Right cardiac atrium (tissue), 5 donors: ENCODE results near the gene GXYLT1. TPM values are rescaled to one million over a fixed set of nuclear protein-coding genes. Genes with fewer than 3 reads are reported as not detected.
A peak's percentile ranks its signal among the peaks of the same experiment; 100 is the strongest.
"Not testable (repeated sequence)": the region's sequence is repeated elsewhere in the genome, so short reads cannot be mapped to it uniquely, and the experiment has no call there.

ENCODE experiments used
- ATAC-seq, 2 donors: fragments of 200-7000 bp; cut with Tn5 transposase; one replicate each; pipeline versions ENCODE4 v1.8.0 to v1.9.1; 2020; ENCODE audit warnings: moderate library complexity in 2 of 2, mild to moderate bottlenecking in 1 of 2
- DNase-seq, 3 donors: peaks; one replicate each; pipeline ENCODE4 v3.0.0-alpha.2; 2020
- H3K27ac ChIP-seq: one replicate; pipeline ENCODE4 v1.5.1; 2013; ENCODE audit warnings: mild to moderate bottlenecking, low read length, control low read depth, moderate library complexity
- H3K27me3 ChIP-seq: one replicate; pipeline ENCODE4 v1.6.1; 2013; ENCODE audit not compliant: control insufficient read depth, insufficient read depth
- H3K4me1 ChIP-seq: one replicate; pipeline ENCODE4 v1.6.1; 2013; ENCODE audit warnings: low read length; ENCODE audit not compliant: control insufficient read depth, insufficient read depth
- H3K4me3 ChIP-seq: one replicate; pipeline ENCODE4 v1.5.1; 2013; ENCODE audit warnings: low read length, control low read depth
- H3K9me3 ChIP-seq: one replicate; pipeline ENCODE4 v1.6.1; 2013; ENCODE audit warnings: low read length; ENCODE audit not compliant: control insufficient read depth
- WGBS: extraction: QIAGEN DNeasy Blood & Tissue Kit; methylation state at CpG from one replicate; pipeline ENCODE4 v1.1.7; 2013; 5-methylcytosine and 5-hydroxymethylcytosine counted together
- intact Hi-C, 4 donors: fragments of 100-400 bp; cut with DNase I; formaldehyde crosslinking; loops; one replicate each; pipeline versions ENCODE4 v1.11.0 to v1.14.0; 2022 to 2023
- long read RNA-seq, 4 donors: library from polyadenylated mRNA; unstranded; transcript quantifications; one replicate each; pipeline ENCODE4 v2.0.0, GENCODE V29; 2020 to 2021
- polyA plus RNA-seq: library from polyadenylated mRNA; stranded (reverse); fragments of 200-250 nt; gene quantifications from one replicate; pipeline ENCODE4 v1.2.3, GENCODE V29; 2013
- total RNA-seq, 4 donors: library from RNA; stranded (reverse); fragmentation: NEBNext Ultra II Directional; extraction: Animal tissue kit (Norgen Biotek cat#: 25700); gene quantifications; one replicate each; pipeline ENCODE4 v1.2.1, GENCODE V29; 2021
- donor health status: healthy with polysubstance abuse.
- donor health status: DM: no; HTN: yes; CAD: no.
- donor health status: DM: no; HTN: no; CAD: no.
- donor health status: DM: no; HTN: yes; CAD: no; lungs with severe emphysema.
- donor health status: DM: yes; HTN: yes; CAD: no.

GXYLT1 gene, protein sequence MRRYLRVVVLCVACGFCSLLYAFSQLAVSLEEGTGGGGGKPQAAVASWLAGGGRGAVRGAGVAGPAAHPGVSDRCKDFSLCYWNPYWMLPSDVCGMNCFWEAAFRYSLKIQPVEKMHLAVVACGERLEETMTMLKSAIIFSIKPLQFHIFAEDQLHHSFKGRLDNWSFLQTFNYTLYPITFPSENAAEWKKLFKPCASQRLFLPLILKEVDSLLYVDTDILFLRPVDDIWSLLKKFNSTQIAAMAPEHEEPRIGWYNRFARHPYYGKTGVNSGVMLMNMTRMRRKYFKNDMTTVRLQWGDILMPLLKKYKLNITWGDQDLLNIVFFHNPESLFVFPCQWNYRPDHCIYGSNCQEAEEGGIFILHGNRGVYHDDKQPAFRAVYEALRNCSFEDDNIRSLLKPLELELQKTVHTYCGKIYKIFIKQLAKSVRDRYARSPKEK
- total RNA-seq (1 to 10 TPM; 5.7 to 8.2 (median 6.2) TPM), polyA plus RNA-seq (2.0 TPM)
- long read RNA-seq, donor 1, full-length matches to known transcripts: 5 of 6 reads
- long read RNA-seq, donor 1, partial matches to known transcripts: 0 of 6 reads
- long read RNA-seq, donor 1, other reads (novel, unspliced or antisense): 1 of 6 reads
- long read RNA-seq, donor 2, full-length matches to known transcripts: 2 of 2 reads
- long read RNA-seq, donor 2, partial matches to known transcripts: 0 of 2 reads
- long read RNA-seq, donor 2, other reads (novel, unspliced or antisense): 0 of 2 reads
- long read RNA-seq, donor 3, full-length matches to known transcripts: 7 of 13 reads
- long read RNA-seq, donor 3, partial matches to known transcripts: 5 of 13 reads
- long read RNA-seq, donor 3, other reads (novel, unspliced or antisense): 1 of 13 reads
- long read RNA-seq, donor 4, full-length matches to known transcripts: 4 of 5 reads
- long read RNA-seq, donor 4, partial matches to known transcripts: 0 of 5 reads
- long read RNA-seq, donor 4, other reads (novel, unspliced or antisense): 1 of 5 reads

DNA sequence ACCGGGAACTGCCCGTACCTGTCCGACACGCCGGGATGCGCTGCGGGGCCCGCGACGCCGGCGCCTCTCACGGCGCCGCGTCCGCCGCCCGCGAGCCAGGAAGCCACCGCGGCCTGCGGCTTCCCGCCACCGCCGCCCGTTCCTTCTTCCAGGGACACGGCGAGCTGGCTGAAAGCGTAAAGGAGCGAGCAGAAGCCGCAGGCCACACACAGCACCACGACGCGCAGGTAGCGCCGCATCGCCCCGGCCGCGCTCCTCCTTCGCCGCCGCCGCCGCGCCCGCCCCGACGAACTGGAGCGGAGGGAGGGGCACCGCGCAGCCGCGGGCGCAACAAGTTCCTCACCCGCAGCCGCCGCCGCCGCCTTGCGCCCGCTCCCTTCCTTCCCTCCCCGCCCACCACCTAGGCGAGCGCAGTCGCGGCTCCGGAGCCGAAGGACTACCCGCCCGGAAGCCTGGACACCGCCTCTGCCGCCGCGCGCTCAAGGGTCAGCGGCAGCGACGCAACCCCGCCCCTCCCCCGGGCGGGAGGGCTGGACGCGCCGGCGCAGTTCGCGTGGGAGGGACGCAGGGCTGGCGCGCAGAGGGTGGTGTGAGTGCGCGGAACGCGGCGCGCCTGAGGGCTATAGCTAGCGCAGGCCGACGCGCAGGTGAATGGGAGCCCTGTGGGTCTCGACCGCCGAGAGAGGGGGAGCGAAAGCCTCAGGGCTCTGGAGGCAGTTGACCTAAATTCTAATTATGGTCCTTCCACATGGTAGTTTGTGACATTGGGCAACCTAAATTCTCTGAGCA lies at the start of gene GXYLT1:
Gene GXYLT1 (minus strand): TSS at position 467 of the 789 bp plus-strand sequence. CDS start 228 bp downstream, at position 239.
- Histone ChIP-seq H3K27ac (peak within 1 kb of the TSS; percentile 39), H3K9me3 (no peaks in the 10 kb centered on the region), H3K27me3 (no peaks in the 10 kb centered on the region), H3K4me1 (no peaks in the 10 kb centered on the region), H3K4me3 (peak within 1 kb of the TSS; percentile 79)
- peak; percentile 99 for ATAC-seq
- intact Hi-C loops: loop anchor here in 2 of 4 donors (5.0 to 10.0 kb wide), 2 partner anchors 88 to 90 kb away; partner anchors contain the start of gene YAF2 (in 1 of the 2)
- peak; percentile 95 to 98 (median 98) for DNase-seq
- WGBS: under 1% methylated on average over 105 of the region's 106 CpGs

DNA sequence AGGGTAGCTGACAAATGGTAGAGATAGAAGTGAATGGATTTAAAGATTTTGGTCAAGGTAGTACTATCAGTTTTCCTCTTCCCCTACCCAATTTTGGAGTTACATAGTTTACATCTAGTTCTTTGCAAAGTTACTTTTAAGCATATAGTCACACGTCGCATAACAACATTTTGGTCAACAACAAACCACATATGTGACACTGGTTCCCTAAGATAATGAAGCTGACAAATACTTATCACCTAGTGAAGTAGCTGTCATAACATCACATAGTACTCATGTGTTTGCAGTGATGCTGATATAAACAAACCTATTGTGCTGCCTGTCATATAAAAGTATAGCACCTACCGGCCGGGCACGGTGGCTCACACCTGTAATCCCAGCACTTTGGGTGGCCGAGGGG lies 48.0 kb upstream of the GXYLT1 start:
- ATAC-seq: no peak
- Histone ChIP-seq H3K4me3 (no peak overlapping the region), H3K27me3 (no peaks in the 10 kb centered on the region), H3K4me1 (no peaks in the 10 kb centered on the region), H3K27ac (no peak overlapping the region), H3K9me3 (no peaks in the 10 kb centered on the region)
- intact Hi-C loops: no loop called here
- DNase-seq: no peak
- WGBS: 83% methylated on average over 6 of the region's 6 CpGs

- Histone ChIP-seq H3K4me1 (no peaks in the 10 kb centered on the region), H3K27ac (no peak overlapping the region), H3K9me3 (no peaks in the 10 kb centered on the region), H3K4me3 (no peak overlapping the region), H3K27me3 (no peaks in the 10 kb centered on the region)
- intact Hi-C loops: no loop called here
- no peak for DNase-seq
- WGBS: 95% methylated on average over 1 of the region's 1 CpG
- no peak for ATAC-seq
Observed at GRCh38 chr12:42192258-42192657, 47.6 kb upstream of the GXYLT1 start.

- Histone ChIP-seq H3K27me3 (no peaks in the 10 kb centered on the region), H3K27ac (no peak overlapping the region), H3K4me1 (no peaks in the 10 kb centered on the region), H3K9me3 (no peaks in the 10 kb centered on the region), H3K4me3 (no peak overlapping the region)
- ATAC-seq: no peak
- intact Hi-C loops: no loop called here
- no peak for DNase-seq
Observed at GRCh38 chr12:42190376-42190775, 45.7 kb upstream of the GXYLT1 start.

- H3K9me3 ChIP-seq, H3K27me3 ChIP-seq, H3K4me3 ChIP-seq, ATAC-seq, H3K4me1 ChIP-seq, H3K27ac ChIP-seq, DNase-seq, intact Hi-C loops: not testable (repeated sequence)
- 96% methylated on average over 3 of the region's 3 CpGs for WGBS
Observed at GRCh38 chr12:42188275-42188674, 43.6 kb upstream of the GXYLT1 start.

DNA sequence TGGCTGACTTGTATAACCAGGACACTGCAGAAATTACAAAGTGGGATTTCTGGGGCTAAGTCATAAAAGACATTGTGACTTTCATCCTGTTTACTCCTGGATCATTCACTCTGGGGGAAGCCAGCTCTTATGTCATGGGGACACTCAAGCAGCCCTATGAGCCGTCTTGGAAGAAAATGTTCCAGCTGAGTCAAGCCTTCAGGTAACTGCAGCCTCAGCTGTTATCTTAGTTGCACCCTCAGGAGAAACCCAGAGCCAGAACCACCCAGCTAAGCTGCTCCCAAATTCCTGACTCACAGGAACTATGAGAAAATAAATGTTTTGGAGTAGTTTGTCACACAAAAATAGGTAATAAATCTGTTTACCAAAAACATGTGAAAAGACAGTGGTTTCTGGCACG lies 43.1 kb upstream of the GXYLT1 start:
- DNase-seq (no peak), ATAC-seq (no peak)
- 71% methylated on average over 2 of the region's 2 CpGs for WGBS
- H3K9me3 ChIP-seq: no peaks in the 10 kb centered on the region
- no peak overlapping the region for H3K27ac ChIP-seq
- H3K4me3 ChIP-seq: no peak overlapping the region
- intact Hi-C loops: no loop called here
- H3K27me3 ChIP-seq: no peaks in the 10 kb centered on the region
- no peaks in the 10 kb centered on the region for H3K4me1 ChIP-seq

DNA sequence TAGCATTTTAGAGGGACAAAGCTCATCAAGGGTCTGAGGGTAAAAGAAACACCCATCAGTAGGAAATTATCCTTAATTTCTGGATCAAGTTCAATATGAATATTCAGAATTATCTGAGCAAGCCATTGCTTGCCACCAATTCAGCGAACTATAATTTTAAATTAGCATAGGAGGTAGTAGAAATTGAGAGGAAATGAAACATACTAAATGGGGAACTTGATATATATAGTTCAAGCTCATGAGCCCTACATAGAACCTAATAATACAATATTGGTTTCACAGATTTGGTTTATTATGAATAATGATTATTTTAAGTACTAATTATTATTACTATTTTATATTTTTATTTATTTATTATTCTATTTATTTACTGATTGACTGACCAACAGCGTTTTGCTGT lies 42.1 kb upstream of the GXYLT1 start:
- 88% methylated on average over 2 of the region's 2 CpGs for WGBS

GRCh38 chr12:42182394-42182793 lies 37.7 kb upstream of the GXYLT1 start:
- DNase-seq: no peak

More for the DNA sequence above, 42.1 kb upstream of the GXYLT1 start:
- DNase-seq (no peak), ATAC-seq (no peak)
- Histone ChIP-seq H3K27me3 (no peaks in the 10 kb centered on the region), H3K4me3 (no peak overlapping the region), H3K27ac (no peak overlapping the region), H3K4me1 (no peaks in the 10 kb centered on the region), H3K9me3 (no peaks in the 10 kb centered on the region)
- intact Hi-C loops: no loop called here

GRCh38 chr12:42180990-42181596 lies 36.4 kb upstream of the GXYLT1 start:
- 71% methylated on average over 2 of the region's 2 CpGs for WGBS
- Histone ChIP-seq H3K4me1 (no peaks in the 10 kb centered on the region), H3K27me3 (no peaks in the 10 kb centered on the region), H3K9me3 (no peaks in the 10 kb centered on the region), H3K27ac (no peak overlapping the region), H3K4me3 (no peak overlapping the region)
- no peak for DNase-seq
- ATAC-seq: peak; percentile 43 to 53
- intact Hi-C loops: no loop called here

More at GRCh38 chr12:42182394-42182793, 37.7 kb upstream of the GXYLT1 start:
- H3K4me1 ChIP-seq: no peaks in the 10 kb centered on the region
- intact Hi-C loops: no loop called here
- H3K27me3 ChIP-seq: no peaks in the 10 kb centered on the region
- no peaks in the 10 kb centered on the region for H3K9me3 ChIP-seq
- 69% methylated on average over 2 of the region's 2 CpGs for WGBS
- H3K4me3 ChIP-seq: no peak overlapping the region
- no peak overlapping the region for H3K27ac ChIP-seq
- ATAC-seq: no peak

DNA sequence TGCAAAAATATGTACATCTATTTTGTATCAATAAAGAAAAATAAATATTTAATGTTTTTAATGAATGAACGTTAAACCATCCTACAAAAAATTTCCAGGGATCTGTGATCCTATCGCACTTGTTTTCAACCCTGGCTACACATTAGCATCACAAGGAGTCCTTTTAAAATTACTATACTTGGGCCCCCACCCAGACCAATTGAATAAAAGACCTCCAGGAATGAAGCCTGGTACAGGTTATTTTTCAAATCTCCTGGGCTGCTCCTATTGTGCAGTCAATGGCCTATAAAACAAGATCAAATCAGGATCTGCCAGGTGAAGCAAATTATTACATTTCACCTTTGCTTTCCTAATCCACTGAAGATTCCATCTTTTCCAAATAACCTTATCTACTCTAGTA lies 33.4 kb upstream of the GXYLT1 start:
- no peak for ATAC-seq
- 87% methylated on average over 2 of the region's 2 CpGs for WGBS
- H3K4me3 ChIP-seq: no peak overlapping the region
- peaks cover 4% of the 10 kb centered on the region for H3K4me1 ChIP-seq
- H3K27ac ChIP-seq: no peak overlapping the region
- H3K9me3 ChIP-seq: no peaks in the 10 kb centered on the region
- no peaks in the 10 kb centered on the region for H3K27me3 ChIP-seq
- DNase-seq: no peak
- intact Hi-C loops: no loop called here
